Measurements from ENCODE around the gene LINC00237.

DNA sequence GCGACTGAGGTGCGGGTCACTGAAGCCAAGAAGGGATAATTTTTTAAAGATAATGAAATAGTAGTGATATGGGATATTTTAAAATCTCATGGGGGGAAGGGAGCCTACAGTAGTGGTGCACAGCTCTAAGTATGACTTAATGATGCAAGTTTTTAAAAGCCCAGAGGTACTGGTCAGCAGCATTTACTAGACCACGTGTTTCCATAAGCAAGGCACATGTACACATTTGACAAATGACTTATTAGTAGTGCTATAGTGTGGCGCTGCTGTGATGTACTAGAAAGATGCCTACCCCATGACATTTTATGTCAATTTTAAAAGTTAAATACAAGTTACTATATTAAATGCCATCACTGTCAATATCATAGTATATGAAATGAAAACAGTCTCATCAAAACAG lies 7.5 kb upstream of the LINC00237 start:
- TF ChIP-seq CTCF (conservative IDR thresholded peaks at IDR 0.05; ENCODE audit: low read depth in 2 of 2) (no peak), REST (IDR thresholded peaks at IDR 0.05; ENCODE audit: unreplicated experiment) (no peak), EZH2 (IDR thresholded peaks at IDR 0.05; ENCODE audit: low read depth, unreplicated experiment) (no peak), EZH2phosphoT487 (IDR thresholded peaks at IDR 0.05; ENCODE audit: unreplicated experiment) (no peak), CREB1 (CRISPR knock-in tag; IDR thresholded peaks at IDR 0.05; ENCODE audit: low read depth) (no peak), ZNF114 (CRISPR knock-in tag; IDR thresholded peaks at IDR 0.05) (no peak), POLR2AphosphoS5 (IDR thresholded peaks at IDR 0.05; ENCODE audit: low read depth) (no peak), STAT1 (IDR thresholded peaks at IDR 0.05; ENCODE audit: unreplicated experiment) (no peak), JUNB (IDR thresholded peaks at IDR 0.05; ENCODE audit: unreplicated experiment) (no peak), ETS1 (IDR thresholded peaks at IDR 0.05) (no peak), NANOG (IDR thresholded peaks at IDR 0.05; ENCODE audit: borderline replicate concordance) (no peak)
- TF ChIP-seq, protein P1, sequence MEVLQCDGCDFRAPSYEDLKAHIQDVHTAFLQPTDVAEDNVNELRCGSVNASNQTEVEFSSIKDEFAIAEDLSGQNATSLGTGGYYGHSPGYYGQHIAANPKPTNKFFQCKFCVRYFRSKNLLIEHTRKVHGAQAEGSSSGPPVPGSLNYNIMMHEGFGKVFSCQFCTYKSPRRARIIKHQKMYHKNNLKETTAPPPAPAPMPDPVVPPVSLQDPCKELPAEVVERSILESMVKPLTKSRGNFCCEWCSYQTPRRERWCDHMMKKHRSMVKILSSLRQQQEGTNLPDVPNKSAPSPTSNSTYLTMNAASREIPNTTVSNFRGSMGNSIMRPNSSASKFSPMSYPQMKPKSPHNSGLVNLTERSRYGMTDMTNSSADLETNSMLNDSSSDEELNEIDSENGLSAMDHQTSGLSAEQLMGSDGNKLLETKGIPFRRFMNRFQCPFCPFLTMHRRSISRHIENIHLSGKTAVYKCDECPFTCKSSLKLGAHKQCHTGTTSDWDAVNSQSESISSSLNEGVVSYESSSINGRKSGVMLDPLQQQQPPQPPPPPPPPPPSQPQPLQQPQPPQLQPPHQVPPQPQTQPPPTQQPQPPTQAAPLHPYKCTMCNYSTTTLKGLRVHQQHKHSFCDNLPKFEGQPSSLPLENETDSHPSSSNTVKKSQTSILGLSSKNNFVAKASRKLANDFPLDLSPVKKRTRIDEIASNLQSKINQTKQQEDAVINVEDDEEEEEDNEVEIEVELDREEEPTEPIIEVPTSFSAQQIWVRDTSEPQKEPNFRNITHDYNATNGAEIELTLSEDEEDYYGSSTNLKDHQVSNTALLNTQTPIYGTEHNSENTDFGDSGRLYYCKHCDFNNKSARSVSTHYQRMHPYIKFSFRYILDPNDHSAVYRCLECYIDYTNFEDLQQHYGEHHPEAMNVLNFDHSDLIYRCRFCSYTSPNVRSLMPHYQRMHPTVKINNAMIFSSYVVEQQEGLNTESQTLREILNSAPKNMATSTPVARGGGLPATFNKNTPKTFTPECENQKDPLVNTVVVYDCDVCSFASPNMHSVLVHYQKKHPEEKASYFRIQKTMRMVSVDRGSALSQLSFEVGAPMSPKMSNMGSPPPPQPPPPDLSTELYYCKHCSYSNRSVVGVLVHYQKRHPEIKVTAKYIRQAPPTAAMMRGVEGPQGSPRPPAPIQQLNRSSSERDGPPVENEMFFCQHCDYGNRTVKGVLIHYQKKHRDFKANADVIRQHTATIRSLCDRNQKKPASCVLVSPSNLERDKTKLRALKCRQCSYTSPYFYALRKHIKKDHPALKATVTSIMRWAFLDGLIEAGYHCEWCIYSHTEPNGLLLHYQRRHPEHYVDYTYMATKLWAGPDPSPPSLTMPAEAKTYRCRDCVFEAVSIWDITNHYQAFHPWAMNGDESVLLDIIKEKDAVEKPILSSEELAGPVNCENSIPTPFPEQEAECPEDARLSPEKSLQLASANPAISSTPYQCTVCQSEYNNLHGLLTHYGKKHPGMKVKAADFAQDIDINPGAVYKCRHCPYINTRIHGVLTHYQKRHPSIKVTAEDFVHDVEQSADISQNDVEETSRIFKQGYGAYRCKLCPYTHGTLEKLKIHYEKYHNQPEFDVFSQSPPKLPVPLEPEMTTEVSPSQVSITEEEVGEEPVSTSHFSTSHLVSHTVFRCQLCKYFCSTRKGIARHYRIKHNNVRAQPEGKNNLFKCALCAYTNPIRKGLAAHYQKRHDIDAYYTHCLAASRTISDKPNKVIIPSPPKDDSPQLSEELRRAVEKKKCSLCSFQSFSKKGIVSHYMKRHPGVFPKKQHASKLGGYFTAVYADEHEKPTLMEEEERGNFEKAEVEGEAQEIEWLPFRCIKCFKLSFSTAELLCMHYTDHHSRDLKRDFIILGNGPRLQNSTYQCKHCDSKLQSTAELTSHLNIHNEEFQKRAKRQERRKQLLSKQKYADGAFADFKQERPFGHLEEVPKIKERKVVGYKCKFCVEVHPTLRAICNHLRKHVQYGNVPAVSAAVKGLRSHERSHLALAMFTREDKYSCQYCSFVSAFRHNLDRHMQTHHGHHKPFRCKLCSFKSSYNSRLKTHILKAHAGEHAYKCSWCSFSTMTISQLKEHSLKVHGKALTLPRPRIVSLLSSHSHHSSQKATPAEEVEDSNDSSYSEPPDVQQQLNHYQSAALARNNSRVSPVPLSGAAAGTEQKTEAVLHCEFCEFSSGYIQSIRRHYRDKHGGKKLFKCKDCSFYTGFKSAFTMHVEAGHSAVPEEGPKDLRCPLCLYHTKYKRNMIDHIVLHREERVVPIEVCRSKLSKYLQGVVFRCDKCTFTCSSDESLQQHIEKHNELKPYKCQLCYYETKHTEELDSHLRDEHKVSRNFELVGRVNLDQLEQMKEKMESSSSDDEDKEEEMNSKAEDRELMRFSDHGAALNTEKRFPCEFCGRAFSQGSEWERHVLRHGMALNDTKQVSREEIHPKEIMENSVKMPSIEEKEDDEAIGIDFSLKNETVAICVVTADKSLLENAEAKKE (CRISPR knock-in tag; IDR thresholded peaks at IDR 0.05) = no peak

Data from GM23338 (cell line).